Measurements from ENCODE around the gene FGF1.

- TF ChIP-seq CTCF (IDR thresholded peaks at IDR 0.05) (no peak), POLR2A (IDR thresholded peaks at IDR 0.05) (no peak)
Measured at GRCh38 chr5:142610176-142611001, 75.5 kb downstream of the FGF1 start.
